H1 (cell line): ENCODE measurements around the gene FGFBP2. TPM values are rescaled to one million over a fixed set of nuclear protein-coding genes. Genes with fewer than 3 reads are reported as not detected.

Experiments
- CTCF ChIA-PET: fragments of 300-600 bp; sonication (Branson Sonifier 250); formaldehyde crosslinking; loops from one replicate; lab custom pipeline; 2021; ENCODE audit not compliant: partially characterized antibody; lab: Charles Lee
- POLR2A ChIA-PET: fragments of 300-600 bp; sonication (Branson Sonifier 250); formaldehyde crosslinking; loops from one replicate; lab custom pipeline; 2021; ENCODE audit warnings: inconsistent platforms; ENCODE audit not compliant: partially characterized antibody; lab: Charles Lee
- DNase-seq, 2 experiments: peaks; one replicate each; pipeline versions ENCODE4 v3.0.0 to v3.0.0-alpha.2; 2010 to 2022; ENCODE audit warnings: low spot score in 2 of 2, low read depth in 1 of 2, mixed read lengths in 1 of 2
- FAIRE-seq: peaks from 2 replicates; lab custom pipeline; 2011; peaks lifted over from hg19 to GRCh38; lab: Jason Lieb, UNC
- H2AFZ ChIP-seq: 2 replicates; pipeline ENCODE4 v1.8.1; 2012; ENCODE audit warnings: low read length, inconsistent platforms
- H2AK5ac ChIP-seq: 2 replicates; pipeline ENCODE4 v1.6.1; 2013; ENCODE audit warnings: low read depth, low read length
- H2BK120ac ChIP-seq: replicated peaks from 2 replicates; pipeline ENCODE3; 2013; ENCODE audit warnings: low read depth, low read length, inconsistent platforms
- H2BK12ac ChIP-seq: 2 replicates; pipeline ENCODE4 v1.6.1; 2013; ENCODE audit warnings: low read depth, low read length
- H2BK15ac ChIP-seq: 2 replicates; pipeline ENCODE4 v1.6.1; 2013; ENCODE audit warnings: low read length
- H2BK20ac ChIP-seq: 2 replicates; pipeline ENCODE4 v1.6.1; 2013; ENCODE audit warnings: low read length
- H2BK5ac ChIP-seq: 2 replicates; pipeline ENCODE4 v1.6.1; 2013; ENCODE audit warnings: low read depth, low read length
- H3K14ac ChIP-seq: 2 replicates; pipeline ENCODE4 v1.6.1; 2013; ENCODE audit warnings: inconsistent platforms; ENCODE audit not compliant: insufficient read length
- H3K18ac ChIP-seq: 2 replicates; pipeline ENCODE4 v1.6.1; 2013; ENCODE audit warnings: low read length; ENCODE audit errors: extremely low read depth
- H3K23ac ChIP-seq: 2 replicates; pipeline ENCODE4 v1.6.1; 2013; ENCODE audit warnings: inconsistent platforms; ENCODE audit not compliant: insufficient read length
- H3K23me2 ChIP-seq: 2 replicates; pipeline ENCODE4 v1.6.1; 2013; ENCODE audit warnings: low read depth, low read length
- H3K27ac ChIP-seq: 2 replicates; pipeline ENCODE4 v1.6.1; 2011; ENCODE audit warnings: low read depth, low read length, inconsistent platforms
- H3K27me3 ChIP-seq, 4 experiments: replicated peaks in 1 of 4; 1 replicate in 1 of 4; 2 replicates in 3 of 4; pipeline versions ENCODE4 v1.6.1 to v1.8.1; 2011 to 2013; ENCODE audit warnings: low read length in 3 of 4, mild to moderate bottlenecking in 3 of 4, inconsistent platforms in 2 of 4, mixed read lengths in 2 of 4, moderate library complexity in 1 of 4; ENCODE audit not compliant: control insufficient read depth in 3 of 4, insufficient read depth in 3 of 4; ENCODE audit errors: extremely low read depth in 1 of 4
- H3K36me3 ChIP-seq, 4 experiments: 2 replicates each; pipeline versions ENCODE4 v1.6.1 to v1.8.1; 2011 to 2013; ENCODE audit warnings: mild to moderate bottlenecking in 4 of 4, low read length in 3 of 4, moderate library complexity in 2 of 4, control low read depth in 1 of 4, inconsistent platforms in 1 of 4; ENCODE audit not compliant: insufficient read depth in 4 of 4, control insufficient read depth in 2 of 4
- H3K4ac ChIP-seq: replicated peaks from 2 replicates; pipeline ENCODE3; 2013; ENCODE audit warnings: low read length, low read depth, mixed read lengths, inconsistent platforms; ENCODE audit not compliant: insufficient read length
- H3K4me1 ChIP-seq, 4 experiments: replicated peaks in 1 of 4; 1 replicate in 1 of 4; 2 replicates in 3 of 4; pipeline versions ENCODE4 v1.6.1 to v1.8.1; 2011 to 2013; ENCODE audit warnings: low read length in 3 of 4, inconsistent platforms in 2 of 4, mixed read lengths in 1 of 4; ENCODE audit not compliant: insufficient read depth in 4 of 4, control insufficient read depth in 3 of 4
- H3K4me2 ChIP-seq, 2 experiments: 2 replicates each; pipeline versions ENCODE4 v1.6.1 to v1.8.1; 2011 to 2013; ENCODE audit warnings: low read depth in 2 of 2, low read length in 2 of 2, control low read depth in 1 of 2, inconsistent platforms in 1 of 2, mild to moderate bottlenecking in 1 of 2; ENCODE audit not compliant: insufficient read depth in 1 of 2
- H3K4me3 ChIP-seq, 4 experiments: fragments of 200-600, 300-600 bp in 1 of 4; sonication (generic), shearing (Covaris generic), sonication (Bioruptor Twin) in 1 of 4; 2 replicates each; pipeline versions ENCODE4 v1.5.1 to v1.8.1; 2011 to 2016; ENCODE audit warnings: low read length in 4 of 4, low read depth in 3 of 4, control low read depth in 2 of 4, inconsistent platforms in 2 of 4, mild to moderate bottlenecking in 2 of 4, mixed read lengths in 1 of 4, moderate library complexity in 1 of 4; ENCODE audit not compliant: insufficient read depth in 2 of 4; ENCODE audit errors: extremely low read depth in 1 of 4
- H3K56ac ChIP-seq: replicated peaks from 2 replicates; pipeline ENCODE3; 2013; ENCODE audit warnings: low read depth, mild to moderate bottlenecking, mixed read lengths, low read length, inconsistent platforms; ENCODE audit not compliant: insufficient read length
- H3K79me1 ChIP-seq: 2 replicates; pipeline ENCODE4 v1.6.1; 2013; ENCODE audit warnings: low read depth, low read length, control low read depth
- H3K79me2 ChIP-seq, 2 experiments: 2 replicates each; pipeline versions ENCODE4 v1.6.1 to v1.8.1; 2012 to 2013; ENCODE audit warnings: low read length in 2 of 2, mild to moderate bottlenecking in 2 of 2, inconsistent platforms in 1 of 2; ENCODE audit not compliant: insufficient read depth in 2 of 2, control insufficient read depth in 1 of 2
- H3K9ac ChIP-seq, 4 experiments: replicated peaks in 1 of 4; 1 replicate in 1 of 4; 2 replicates in 3 of 4; pipeline versions ENCODE4 v1.6.1 to v1.8.1; 2011 to 2013; ENCODE audit warnings: low read depth in 3 of 4, low read length in 3 of 4, control low read depth in 2 of 4, mild to moderate bottlenecking in 2 of 4, moderate library complexity in 2 of 4, inconsistent platforms in 1 of 4; ENCODE audit errors: extremely low read depth in 1 of 4
- H3K9me3 ChIP-seq, 2 experiments: 2 replicates each; pipeline versions ENCODE4 v1.6.1 to v1.8.1; 2012 to 2013; ENCODE audit warnings: mild to moderate bottlenecking in 2 of 2, moderate library complexity in 2 of 2, control low read depth in 1 of 2, inconsistent platforms in 1 of 2, low read depth in 1 of 2, low read length in 1 of 2, mixed read lengths in 1 of 2; ENCODE audit not compliant: insufficient read depth in 2 of 2
- H4K20me1 ChIP-seq, 2 experiments: replicated peaks in 1 of 2; 2 replicates each; pipeline versions ENCODE3 to v1.8.1; 2011 to 2013; ENCODE audit warnings: inconsistent platforms in 2 of 2, low read length in 2 of 2, mild to moderate bottlenecking in 1 of 2; ENCODE audit not compliant: insufficient read depth in 2 of 2, control insufficient read depth in 1 of 2
- H4K5ac ChIP-seq: 2 replicates; pipeline ENCODE4 v1.6.1; 2013; ENCODE audit warnings: low read length, low read depth, mixed read lengths, inconsistent platforms; ENCODE audit not compliant: insufficient read length
- H4K8ac ChIP-seq: 2 replicates; pipeline ENCODE4 v1.8.0; 2013; ENCODE audit warnings: mild to moderate bottlenecking, moderate library complexity, low read length, inconsistent platforms; ENCODE audit not compliant: insufficient read depth; ENCODE audit errors: extremely low read depth
- H4K91ac ChIP-seq: replicated peaks from 2 replicates; pipeline ENCODE3; 2013; ENCODE audit warnings: low read length, mixed read lengths, inconsistent platforms; ENCODE audit not compliant: insufficient read length
- CBX5 ChIP-seq: fragments of 300-800, 300-1000 bp; sonication (generic); IDR thresholded peaks from 2 replicates; pipeline ENCODE4 v1.7.1; 2016; ENCODE audit warnings: antibody characterized with exemption, low read length, low read depth
- E2F6 ChIP-seq: IDR thresholded peaks from 2 replicates; pipeline ENCODE4 v1.6.1; 2012; ENCODE audit warnings: inconsistent platforms
- EGR1 ChIP-seq: IDR thresholded peaks from 2 replicates; pipeline ENCODE4 v1.6.1; 2011; ENCODE audit warnings: low read depth, low read length, borderline replicate concordance
- FOSL1 ChIP-seq: IDR thresholded peaks from 2 replicates; pipeline ENCODE4 v1.6.1; 2011; ENCODE audit warnings: mild to moderate bottlenecking, low read depth, low read length, moderate library complexity; ENCODE audit not compliant: insufficient read depth
- NRF1 ChIP-seq: IDR thresholded peaks from 2 replicates; pipeline ENCODE4 v1.6.1; 2011; ENCODE audit warnings: mild to moderate bottlenecking, low read depth, low read length, improper control_type of control experiment
- RAD21 ChIP-seq, 2 experiments: IDR thresholded peaks in 1 of 2; conservative IDR thresholded peaks in 1 of 2; 2 replicates each; pipeline ENCODE4 v1.6.1; 2011; ENCODE audit warnings: low read depth in 2 of 2, low read length in 2 of 2, improper control_type of control experiment in 1 of 2, inconsistent platforms in 1 of 2, mild to moderate bottlenecking in 1 of 2, moderate library complexity in 1 of 2
- RFX5 ChIP-seq: IDR thresholded peaks from 2 replicates; pipeline ENCODE4 v1.6.1; 2011; ENCODE audit warnings: low read depth, low read length, improper control_type of control experiment, borderline replicate concordance
- RNF2 ChIP-seq: fragments of 200-900, 300-1000 bp; sonication (generic); IDR thresholded peaks from 2 replicates; pipeline ENCODE4 v1.7.1; 2016; ENCODE audit warnings: borderline replicate concordance, low read depth, mild to moderate bottlenecking, antibody characterized with exemption, low read length; ENCODE audit not compliant: poor library complexity, severe bottlenecking; ENCODE audit errors: missing control alignments
- SP2 ChIP-seq: IDR thresholded peaks from 2 replicates; pipeline ENCODE4 v1.6.1; 2012; ENCODE audit warnings: mild to moderate bottlenecking, low read length, inconsistent platforms
- TAF1 ChIP-seq: IDR thresholded peaks from 2 replicates; pipeline ENCODE4 v1.6.1; 2011; ENCODE audit warnings: mild to moderate bottlenecking, low read depth, low read length
- TBP ChIP-seq: IDR thresholded peaks from 2 replicates; pipeline ENCODE4 v1.6.1; 2011; ENCODE audit warnings: low read depth, low read length, improper control_type of control experiment
- YY1 ChIP-seq: IDR thresholded peaks from 2 replicates; pipeline ENCODE4 v1.6.1; 2011; ENCODE audit warnings: low read depth, mild to moderate bottlenecking, low read length
- WGBS, 2 experiments: shearing (Covaris generic) in 1 of 2; methylation state at CpG; one replicate each; pipeline versions ENCODE4 v1.1.6 to v1.1.7; 2013 to 2015; ENCODE audit warnings: low lambda C conversion rate in 2 of 2, mixed read lengths in 2 of 2, inconsistent platforms in 1 of 2, low coverage in 1 of 2, missing lambda C conversion rate in 1 of 2; ENCODE audit not compliant: insufficient replicate concordance in 2 of 2, insufficient coverage in 1 of 2, insufficient read length in 1 of 2; ENCODE audit errors: extremely low coverage in 1 of 2, missing lambda C conversion rate in 1 of 2; 5-methylcytosine and 5-hydroxymethylcytosine counted together
- polyA plus RNA-seq, 7 experiments: library from polyadenylated mRNA; depleted of rRNA in 3 of 7; stranded (reverse) in 5 of 7; unstranded in 2 of 7; fragments of >200 nt in 5 of 7; fragments of 200-250 nt in 2 of 7; gene quantifications; 1 replicate in 5 of 7; 2 replicates in 1 of 7; 4 replicates in 1 of 7; pipeline versions ENCODE4 v1.2.1 to v1.2.3, GENCODE V29; 2011 to 2013; ENCODE audit warnings: missing spikeins in 2 of 7, mixed read lengths in 2 of 7
- total RNA-seq: library from RNA; stranded (reverse); fragmentation: NEBNext Ultra II Directional; extraction: Animal tissue kit (Norgen Biotek cat#: 25700); gene quantifications from 2 replicates; pipeline ENCODE4 v1.2.1, GENCODE V29; 2021

The FGFBP2 gene
- total and polyA plus RNA-seq, 2 of the 8 experiments (the other 6 are each of a cell fraction or from before 2014, with no cell fraction given) = 0.15 TPM; not detected in 1

GRCh38 chr4:15931451-15932210 is 31.3 kb downstream of the FGFBP2 start:
- Histone ChIP-seq H3K23me2 (no peaks in the 10 kb centered on the region), H3K79me2 (no peaks in the 10 kb centered on the region), H3K79me1 (no peaks in the 10 kb centered on the region), H2BK120ac (no peak overlapping the region), H3K27ac (no peak overlapping the region), H3K27me3 (no peaks in the 10 kb centered on the region), H2AK5ac (no peak overlapping the region), H4K20me1 (no peaks in the 10 kb centered on the region), H3K18ac (no peak overlapping the region), H2AFZ (no peak overlapping the region), H3K56ac (no peak overlapping the region), H3K4me1 (no peaks in the 10 kb centered on the region)
- CTCF ChIA-PET = interaction anchor here (0.7 to 2.1 kb wide), 5 partner anchors 9 to 126 kb away, joined by 3 to 7 read pairs (median 3); no protein-coding TSS in a partner anchor
- TF ChIP-seq TAF1 (no peak), RAD21 (IDR thresholded peaks at IDR 0.05 in 1 of 2, conservative IDR thresholded peaks at IDR 0.05 in 1 of 2; ENCODE audit: low read depth in 2 of 2, low read length in 2 of 2) (no peak), EGR1 (no peak), SP2 (no peak), RFX5 (no peak), TBP (no peak), NRF1 (no peak), E2F6 (no peak), RNF2 (no peak), CBX5 (no peak), FOSL1 (no peak), YY1 (no peak)
- TF ChIP-seq, all 59 proteins: peak for 0
- H3K4me2 ChIP-seq = no peak overlapping the region
- no peak overlapping the region for H3K4me3 ChIP-seq
- no peak overlapping the region for H4K8ac ChIP-seq
- no peak overlapping the region for H3K4ac ChIP-seq
- H3K14ac ChIP-seq = no peak overlapping the region
- POLR2A ChIA-PET = no interaction called here
- no peak overlapping the region for H4K91ac ChIP-seq
- no peak overlapping the region for H2BK15ac ChIP-seq
- no peak overlapping the region for H2BK5ac ChIP-seq
- H3K36me3 ChIP-seq = no peaks in the 10 kb centered on the region
- H3K9ac ChIP-seq = no peak overlapping the region
- no peak for FAIRE-seq
- no peak overlapping the region for H2BK12ac ChIP-seq
- no peak for DNase-seq
- no peak overlapping the region for H3K23ac ChIP-seq
- 93% methylated on average over 5 of the region's 5 CpGs; no CpG with 5 or more reads in 1 of the 2 experiments for WGBS, 2 experiments
- H3K9me3 ChIP-seq = no peaks in the 10 kb centered on the region
- no peak overlapping the region for H2BK20ac ChIP-seq
- H4K5ac ChIP-seq = no peak overlapping the region
